ENCODE data around the gene MACROD2. TPM values are rescaled to one million over a fixed set of nuclear protein-coding genes. Genes with fewer than 3 reads are reported as not detected.

The MACROD2 gene
- total and polyA plus RNA-seq, 2 experiments from 2014 or later: 2.8 to 4.3 TPM

GRCh38 chr20:15328084-15328483, 1332.8 kb downstream of the MACROD2 start (continued):
- TF ChIP-seq CREB1 (CRISPR knock-in tag; IDR thresholded peaks at IDR 0.05; ENCODE audit: low read depth): no peak
- TF ChIP-seq ZNF114 (CRISPR knock-in tag; IDR thresholded peaks at IDR 0.05): no peak

DNA sequence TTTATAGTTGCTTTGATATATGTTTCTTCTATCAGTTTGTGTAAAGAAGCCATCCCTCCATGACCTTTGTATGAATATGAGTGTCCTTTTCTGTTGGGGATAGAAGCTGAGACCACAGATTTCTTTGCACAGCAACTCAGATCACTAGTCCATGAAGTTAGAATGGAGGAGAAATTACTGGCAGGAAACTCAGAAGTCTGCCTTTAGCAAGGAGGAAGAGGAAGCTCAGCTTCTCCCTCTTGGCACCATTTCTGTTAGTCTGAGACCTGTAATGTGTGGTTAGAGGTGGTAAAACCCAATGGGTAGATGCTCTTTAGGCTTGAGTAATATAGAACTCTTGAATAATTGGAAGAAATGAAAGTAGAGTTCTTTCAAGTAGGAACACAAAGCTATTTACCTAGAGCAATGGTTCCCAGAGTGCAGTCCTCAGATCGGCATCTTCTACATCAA, 1337.4 kb downstream of the MACROD2 start:
- H3K4me3 Mint-ChIP-seq: no peak overlapping the region
- H3K36me3 Mint-ChIP-seq (ENCODE audit: low read depth): no peaks in the 10 kb centered on the region
- no peak overlapping the region for H3K27ac Mint-ChIP-seq
- Histone ChIP-seq H3F3A (replicated peaks; ENCODE audit: low read depth) (no peaks in the 10 kb centered on the region), H2AFZ (no peak overlapping the region), H3K4me1 (ENCODE audit: insufficient read depth) (peaks cover 4% of the 10 kb centered on the region), H3K9me2 (ENCODE audit: insufficient read depth) (no peaks in the 10 kb centered on the region), H3K27me3 (ENCODE audit: insufficient read depth) (no peaks in the 10 kb centered on the region), H3K79me2 (replicated peaks; ENCODE audit: insufficient read depth) (no peaks in the 10 kb centered on the region), H3K36me3 (ENCODE audit: insufficient read depth) (no peaks in the 10 kb centered on the region), H3K4me3 (no peak overlapping the region), H4K20me1 (replicated peaks; ENCODE audit: insufficient read depth) (no peaks in the 10 kb centered on the region), H3K4me2 (no peak overlapping the region), H3K27ac (ENCODE audit: low read depth) (no peak overlapping the region)
- DNase-seq (ENCODE audit: low spot score): no peak
- H3K4me1 Mint-ChIP-seq: peaks cover 14% of the 10 kb centered on the region
- H3K27me3 Mint-ChIP-seq (ENCODE audit: insufficient read depth, low read depth, poor library complexity): no peaks in the 10 kb centered on the region
- TF ChIP-seq, protein P1, sequence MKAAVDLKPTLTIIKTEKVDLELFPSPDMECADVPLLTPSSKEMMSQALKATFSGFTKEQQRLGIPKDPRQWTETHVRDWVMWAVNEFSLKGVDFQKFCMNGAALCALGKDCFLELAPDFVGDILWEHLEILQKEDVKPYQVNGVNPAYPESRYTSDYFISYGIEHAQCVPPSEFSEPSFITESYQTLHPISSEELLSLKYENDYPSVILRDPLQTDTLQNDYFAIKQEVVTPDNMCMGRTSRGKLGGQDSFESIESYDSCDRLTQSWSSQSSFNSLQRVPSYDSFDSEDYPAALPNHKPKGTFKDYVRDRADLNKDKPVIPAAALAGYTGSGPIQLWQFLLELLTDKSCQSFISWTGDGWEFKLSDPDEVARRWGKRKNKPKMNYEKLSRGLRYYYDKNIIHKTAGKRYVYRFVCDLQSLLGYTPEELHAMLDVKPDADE (IDR thresholded peaks at IDR 0.05): no peak
- TF ChIP-seq NANOG (IDR thresholded peaks at IDR 0.05; ENCODE audit: borderline replicate concordance) (no peak), EZH2phosphoT487 (IDR thresholded peaks at IDR 0.05; ENCODE audit: unreplicated experiment) (no peak)
- no peaks in the 10 kb centered on the region for H3K9me3 Mint-ChIP-seq
- ATAC-seq: no peak

- no peaks in the 10 kb centered on the region for H3K9me2 ChIP-seq (ENCODE audit: insufficient read depth)
- DNase-seq (ENCODE audit: low spot score) (no peak), ATAC-seq (no peak)
- H3K79me2 ChIP-seq (replicated peaks; ENCODE audit: insufficient read depth): no peaks in the 10 kb centered on the region
- H3K4me2 ChIP-seq: no peak overlapping the region
- H3K4me1 Mint-ChIP-seq: peaks cover 16% of the 10 kb centered on the region
- H3K36me3 Mint-ChIP-seq (ENCODE audit: low read depth): no peaks in the 10 kb centered on the region
- H3F3A ChIP-seq (replicated peaks; ENCODE audit: low read depth): no peaks in the 10 kb centered on the region
- H4K20me1 ChIP-seq (replicated peaks; ENCODE audit: insufficient read depth): no peaks in the 10 kb centered on the region
- no peaks in the 10 kb centered on the region for H3K9me3 Mint-ChIP-seq
- no peak overlapping the region for H3K4me3 ChIP-seq
- H3K27ac ChIP-seq (ENCODE audit: low read depth): no peak overlapping the region
- H3K27ac Mint-ChIP-seq: no peak overlapping the region
- H2AFZ ChIP-seq: no peak overlapping the region
- peaks cover 4% of the 10 kb centered on the region for H3K4me1 ChIP-seq (ENCODE audit: insufficient read depth)
- no peak overlapping the region for H3K4me3 Mint-ChIP-seq
- H3K27me3 Mint-ChIP-seq (ENCODE audit: insufficient read depth, low read depth, poor library complexity): no peaks in the 10 kb centered on the region
- no peaks in the 10 kb centered on the region for H3K27me3 ChIP-seq (ENCODE audit: insufficient read depth)
- no peaks in the 10 kb centered on the region for H3K36me3 ChIP-seq (ENCODE audit: insufficient read depth)
- TF ChIP-seq JUNB (IDR thresholded peaks at IDR 0.05; ENCODE audit: unreplicated experiment) (no peak), REST (IDR thresholded peaks at IDR 0.05; ENCODE audit: unreplicated experiment) (no peak), STAT1 (IDR thresholded peaks at IDR 0.05; ENCODE audit: unreplicated experiment) (no peak), ZNF331 (CRISPR knock-in tag; IDR thresholded peaks at IDR 0.05; ENCODE audit: low read depth) (no peak), ZNF462 (CRISPR knock-in tag; IDR thresholded peaks at IDR 0.05) (no peak)
These were observed 1337.9 kb downstream of the MACROD2 start for GRCh38 chr20:15333170-15333569.

All from GM23338 (cell line).